H9 (cell line): ENCODE data around the gene IRS4. TPM values are rescaled to one million over a fixed set of nuclear protein-coding genes. Genes with fewer than 3 reads are reported as not detected.

Experiments
- DNase-seq: peaks from one replicate; pipeline ENCODE4 v3.0.0-alpha.2; 2017
- H2AFZ ChIP-seq: one replicate; pipeline ENCODE4 v1.6.1; 2013; ENCODE audit warnings: mild to moderate bottlenecking, low read length, control low read depth, moderate library complexity
- H2AK5ac ChIP-seq: 2 replicates; pipeline ENCODE4 v1.6.1; 2013; ENCODE audit warnings: low read length, control low read depth, mixed read lengths; ENCODE audit not compliant: insufficient read length
- H2BK120ac ChIP-seq: one replicate; pipeline ENCODE4 v1.6.1; 2013; ENCODE audit warnings: low read depth, mild to moderate bottlenecking, low read length, control low read depth, inconsistent platforms; ENCODE audit not compliant: poor library complexity, severe bottlenecking
- H2BK12ac ChIP-seq: 2 replicates; pipeline ENCODE4 v1.6.1; 2013; ENCODE audit warnings: low read length, control low read depth, mixed read lengths, low read depth; ENCODE audit not compliant: insufficient read length
- H2BK15ac ChIP-seq: 2 replicates; pipeline ENCODE4 v1.6.1; 2013; ENCODE audit warnings: low read depth, low read length, control low read depth
- H2BK20ac ChIP-seq: one replicate; pipeline ENCODE4 v1.6.1; 2013; ENCODE audit warnings: low read depth, mild to moderate bottlenecking, low read length, control low read depth, inconsistent platforms; ENCODE audit not compliant: poor library complexity, severe bottlenecking
- H2BK5ac ChIP-seq: 2 replicates; pipeline ENCODE4 v1.6.1; 2013; ENCODE audit warnings: low read length, control low read depth, mixed read lengths; ENCODE audit not compliant: insufficient read length
- H3K14ac ChIP-seq: 2 replicates; pipeline ENCODE4 v1.6.1; 2013; ENCODE audit warnings: low read length, control low read depth; ENCODE audit not compliant: insufficient read depth
- H3K18ac ChIP-seq: 2 replicates; pipeline ENCODE4 v1.6.1; 2013; ENCODE audit warnings: low read depth, mild to moderate bottlenecking, mixed read lengths, low read length, control low read depth; ENCODE audit not compliant: insufficient read length
- H3K23ac ChIP-seq: 2 replicates; pipeline ENCODE4 v1.6.1; 2013; ENCODE audit warnings: low read length, control low read depth, mixed read lengths, low read depth; ENCODE audit not compliant: insufficient read length
- H3K23me2 ChIP-seq: 2 replicates; pipeline ENCODE4 v1.6.1; 2013; ENCODE audit warnings: low read depth, mild to moderate bottlenecking, mixed read lengths, low read length, control low read depth; ENCODE audit not compliant: insufficient read length, poor library complexity, severe bottlenecking
- H3K27ac ChIP-seq: 2 replicates; pipeline ENCODE4 v1.5.1; 2013; ENCODE audit warnings: low read length, control low read depth, mixed read lengths, low read depth; ENCODE audit not compliant: insufficient read length
- H3K27me3 ChIP-seq: 2 replicates; pipeline ENCODE4 v1.6.1; 2013; ENCODE audit warnings: low read length, control low read depth, inconsistent platforms; ENCODE audit not compliant: insufficient read depth
- H3K4ac ChIP-seq: 2 replicates; pipeline ENCODE4 v1.6.1; 2013; ENCODE audit warnings: low read depth, mild to moderate bottlenecking, control low read depth, inconsistent platforms, low read length, moderate library complexity
- H3K4me1 ChIP-seq: 2 replicates; pipeline ENCODE4 v1.6.1; 2013; ENCODE audit warnings: low read length, control low read depth, inconsistent platforms; ENCODE audit not compliant: insufficient read depth
- H3K4me2 ChIP-seq: 2 replicates; pipeline ENCODE4 v1.6.1; 2013; ENCODE audit warnings: low read length, control low read depth, mixed read lengths; ENCODE audit not compliant: insufficient read length, insufficient read depth
- H3K56ac ChIP-seq: 2 replicates; pipeline ENCODE4 v1.6.1; 2013; ENCODE audit warnings: low read depth, mild to moderate bottlenecking, mixed read lengths, low read length, control low read depth; ENCODE audit not compliant: insufficient read length
- H3K79me1 ChIP-seq: 2 replicates; pipeline ENCODE4 v1.6.1; 2013; ENCODE audit warnings: low read depth, mild to moderate bottlenecking, moderate library complexity, low read length, control low read depth, inconsistent platforms; ENCODE audit not compliant: insufficient read depth, poor library complexity, severe bottlenecking
- H3K79me2 ChIP-seq: 2 replicates; pipeline ENCODE4 v1.6.1; 2013; ENCODE audit warnings: low read length, control low read depth, inconsistent platforms; ENCODE audit not compliant: insufficient read depth
- H3K9ac ChIP-seq: 2 replicates; pipeline ENCODE4 v1.6.1; 2013; ENCODE audit warnings: low read length, control low read depth, mixed read lengths; ENCODE audit not compliant: insufficient read length; ENCODE audit errors: extremely low read depth
- H3K9me3 ChIP-seq: one replicate; pipeline ENCODE4 v1.6.1; 2013; ENCODE audit warnings: low read depth, low read length, inconsistent platforms; ENCODE audit not compliant: control insufficient read depth
- H3T11ph ChIP-seq: one replicate; pipeline ENCODE4 v1.6.1; 2013; ENCODE audit warnings: mild to moderate bottlenecking, low read length, control low read depth, inconsistent platforms
- H4K20me1 ChIP-seq: one replicate; pipeline ENCODE4 v1.6.1; 2013; ENCODE audit not compliant: control insufficient read depth, insufficient read length, insufficient read depth
- H4K5ac ChIP-seq: 2 replicates; pipeline ENCODE4 v1.6.1; 2013; ENCODE audit warnings: low read depth, mild to moderate bottlenecking, mixed read lengths, low read length, control low read depth; ENCODE audit not compliant: insufficient read length
- H4K8ac ChIP-seq: replicated peaks from 2 replicates; pipeline ENCODE4 v1.6.1; 2013; ENCODE audit warnings: low read length, control low read depth, mixed read lengths, low read depth; ENCODE audit not compliant: insufficient read length
- H4K91ac ChIP-seq: 2 replicates; pipeline ENCODE4 v1.6.1; 2013; ENCODE audit warnings: low read depth, mild to moderate bottlenecking, moderate library complexity, mixed read lengths, low read length, control low read depth; ENCODE audit not compliant: insufficient read length
- H3K27ac Mint-ChIP-seq, 3 experiments: 2 replicates in 2 of 3; 3 replicates in 1 of 3; pipeline ENCODE4 v1.8.0; 2020 to 2021; ENCODE audit warnings: mixed read lengths in 3 of 3, mild to moderate bottlenecking in 1 of 3, moderate library complexity in 1 of 3
- H3K27me3 Mint-ChIP-seq: 2 replicates; pipeline ENCODE4 v1.8.0; 2021; ENCODE audit warnings: low read depth, mild to moderate bottlenecking, moderate library complexity, mixed read lengths
- H3K36me3 Mint-ChIP-seq, 3 experiments: 2 replicates in 2 of 3; 3 replicates in 1 of 3; pipeline ENCODE4 v1.8.0; 2020 to 2021; ENCODE audit warnings: low read depth in 3 of 3, mixed read lengths in 3 of 3; ENCODE audit not compliant: insufficient read depth in 1 of 3
- H3K4me1 Mint-ChIP-seq, 2 experiments: 2 replicates each; pipeline ENCODE4 v1.8.0; 2020; ENCODE audit warnings: mixed read lengths in 2 of 2
- H3K4me3 Mint-ChIP-seq, 2 experiments: 2 replicates in 1 of 2; 3 replicates in 1 of 2; pipeline ENCODE4 v1.8.0; 2020 to 2021; ENCODE audit warnings: mild to moderate bottlenecking in 2 of 2, mixed read lengths in 2 of 2, moderate library complexity in 1 of 2
- H3K9me3 Mint-ChIP-seq, 2 experiments: 2 replicates in 1 of 2; 3 replicates in 1 of 2; pipeline ENCODE4 v1.8.0; 2020; ENCODE audit warnings: mild to moderate bottlenecking in 2 of 2, mixed read lengths in 2 of 2, moderate library complexity in 1 of 2
- CTCF ChIP-seq: fragments of 200-600 bp; sonication (generic); conservative IDR thresholded peaks from 3 replicates; pipeline ENCODE4 v1.8.0; 2021; ENCODE audit warnings: antibody characterized with exemption, mild to moderate bottlenecking
- WGBS: extraction: QIAGEN DNeasy Blood & Tissue Kit; methylation state at CpG from one replicate; pipeline ENCODE4 v1.1.7; 2013; ENCODE audit warnings: missing lambda C conversion rate, low lambda C conversion rate, mixed read lengths; ENCODE audit not compliant: insufficient read length; ENCODE audit errors: extremely low coverage; 5-methylcytosine and 5-hydroxymethylcytosine counted together
- total RNA-seq: library from RNA; stranded (reverse); gene quantifications from 2 replicates; pipeline ENCODE4 v1.2.1, GENCODE V29; 2021

Gene IRS4
- total RNA-seq, 1 experiment from 2014 or later: 8.2 TPM

- Histone ChIP-seq H3K18ac (no peak overlapping the region), H3K9ac (no peak overlapping the region), H3K14ac (no peak overlapping the region), H4K8ac (no peak overlapping the region), H3K4me2 (no peak overlapping the region), H2BK5ac (no peak overlapping the region), H4K5ac (no peak overlapping the region), H2AFZ (no peak overlapping the region), H3K56ac (no peak overlapping the region), H2BK120ac (no peak overlapping the region), H4K20me1 (no peaks in the 10 kb centered on the region), H2BK12ac (no peak overlapping the region), H3K79me1 (no peaks in the 10 kb centered on the region), H3K23me2 (no peaks in the 10 kb centered on the region), H2AK5ac (no peak overlapping the region), H2BK15ac (no peak overlapping the region), H3K27me3 (no peaks in the 10 kb centered on the region), H3K27ac (no peak overlapping the region), H3K4me1 (no peaks in the 10 kb centered on the region), H3K79me2 (no peaks in the 10 kb centered on the region), H4K91ac (no peak overlapping the region), H3K9me3 (no peaks in the 10 kb centered on the region), H2BK20ac (no peak overlapping the region), H3K23ac (no peak overlapping the region), H3K4ac (no peak overlapping the region), H3T11ph (no peak overlapping the region)
- Mint-ChIP-seq H3K4me1 (no peaks in the 10 kb centered on the region), H3K27ac (no peak overlapping the region), H3K36me3 (no peaks in the 10 kb centered on the region), H3K9me3 (no peaks in the 10 kb centered on the region; a peak in 2 of 5 replicates), H3K4me3 (no peak overlapping the region), H3K27me3 (no peaks in the 10 kb centered on the region)
- WGBS: no CpG with 5 or more reads among the region's 1 CpG
- no peak for TF ChIP-seq CTCF
- no peak for DNase-seq
Measured at GRCh38 chrX:108763559-108763958, 27.2 kb upstream of the IRS4 start.
